ENCODE measurements around the gene AARSD1.
"Not testable (repeated sequence)": the region's sequence is repeated elsewhere in the genome, so short reads cannot be mapped to it uniquely, and the experiment has no call there.

GRCh38 chr17:42919522-42920077 lies 44.7 kb downstream of the AARSD1 start:
- not testable (repeated sequence) for TF ChIP-seq CREB1 (CRISPR knock-in tag; IDR thresholded peaks at IDR 0.05; ENCODE audit: low read depth); CTCF (conservative IDR thresholded peaks at IDR 0.05; ENCODE audit: low read depth in 2 of 2); EZH2 (IDR thresholded peaks at IDR 0.05; ENCODE audit: low read depth, unreplicated experiment)

Measured in GM23338 (cell line).